H1 (cell line): ENCODE data around the gene IDE. TPM values are rescaled to one million over a fixed set of nuclear protein-coding genes. Genes with fewer than 3 reads are reported as not detected.

Experiments
- CTCF ChIA-PET: fragments of 300-600 bp; sonication (Branson Sonifier 250); formaldehyde crosslinking; loops from one replicate; lab custom pipeline; 2021; ENCODE audit not compliant: partially characterized antibody; lab: Charles Lee
- POLR2A ChIA-PET: fragments of 300-600 bp; sonication (Branson Sonifier 250); formaldehyde crosslinking; loops from one replicate; lab custom pipeline; 2021; ENCODE audit warnings: inconsistent platforms; ENCODE audit not compliant: partially characterized antibody; lab: Charles Lee
- DNase-seq, 2 experiments: peaks; one replicate each; pipeline versions ENCODE4 v3.0.0 to v3.0.0-alpha.2; 2010 to 2022; ENCODE audit warnings: low spot score in 2 of 2, low read depth in 1 of 2, mixed read lengths in 1 of 2
- FAIRE-seq: peaks from 2 replicates; lab custom pipeline; 2011; peaks lifted over from hg19 to GRCh38; lab: Jason Lieb, UNC
- H2AFZ ChIP-seq: 2 replicates; pipeline ENCODE4 v1.8.1; 2012; ENCODE audit warnings: low read length, inconsistent platforms
- H2AK5ac ChIP-seq: 2 replicates; pipeline ENCODE4 v1.6.1; 2013; ENCODE audit warnings: low read depth, low read length
- H2BK120ac ChIP-seq: replicated peaks from 2 replicates; pipeline ENCODE3; 2013; ENCODE audit warnings: low read depth, low read length, inconsistent platforms
- H2BK12ac ChIP-seq: 2 replicates; pipeline ENCODE4 v1.6.1; 2013; ENCODE audit warnings: low read depth, low read length
- H2BK15ac ChIP-seq: 2 replicates; pipeline ENCODE4 v1.6.1; 2013; ENCODE audit warnings: low read length
- H2BK20ac ChIP-seq: 2 replicates; pipeline ENCODE4 v1.6.1; 2013; ENCODE audit warnings: low read length
- H2BK5ac ChIP-seq: 2 replicates; pipeline ENCODE4 v1.6.1; 2013; ENCODE audit warnings: low read depth, low read length
- H3K14ac ChIP-seq: 2 replicates; pipeline ENCODE4 v1.6.1; 2013; ENCODE audit warnings: inconsistent platforms; ENCODE audit not compliant: insufficient read length
- H3K18ac ChIP-seq: 2 replicates; pipeline ENCODE4 v1.6.1; 2013; ENCODE audit warnings: low read length; ENCODE audit errors: extremely low read depth
- H3K23ac ChIP-seq: 2 replicates; pipeline ENCODE4 v1.6.1; 2013; ENCODE audit warnings: inconsistent platforms; ENCODE audit not compliant: insufficient read length
- H3K23me2 ChIP-seq: 2 replicates; pipeline ENCODE4 v1.6.1; 2013; ENCODE audit warnings: low read depth, low read length
- H3K27ac ChIP-seq: 2 replicates; pipeline ENCODE4 v1.6.1; 2011; ENCODE audit warnings: low read depth, low read length, inconsistent platforms
- H3K27me3 ChIP-seq, 4 experiments: replicated peaks in 1 of 4; 1 replicate in 1 of 4; 2 replicates in 3 of 4; pipeline versions ENCODE4 v1.6.1 to v1.8.1; 2011 to 2013; ENCODE audit warnings: low read length in 3 of 4, mild to moderate bottlenecking in 3 of 4, inconsistent platforms in 2 of 4, mixed read lengths in 2 of 4, moderate library complexity in 1 of 4; ENCODE audit not compliant: control insufficient read depth in 3 of 4, insufficient read depth in 3 of 4; ENCODE audit errors: extremely low read depth in 1 of 4
- H3K36me3 ChIP-seq, 4 experiments: 2 replicates each; pipeline versions ENCODE4 v1.6.1 to v1.8.1; 2011 to 2013; ENCODE audit warnings: mild to moderate bottlenecking in 4 of 4, low read length in 3 of 4, moderate library complexity in 2 of 4, control low read depth in 1 of 4, inconsistent platforms in 1 of 4; ENCODE audit not compliant: insufficient read depth in 4 of 4, control insufficient read depth in 2 of 4
- H3K4ac ChIP-seq: replicated peaks from 2 replicates; pipeline ENCODE3; 2013; ENCODE audit warnings: low read length, low read depth, mixed read lengths, inconsistent platforms; ENCODE audit not compliant: insufficient read length
- H3K4me1 ChIP-seq, 4 experiments: replicated peaks in 1 of 4; 1 replicate in 1 of 4; 2 replicates in 3 of 4; pipeline versions ENCODE4 v1.6.1 to v1.8.1; 2011 to 2013; ENCODE audit warnings: low read length in 3 of 4, inconsistent platforms in 2 of 4, mixed read lengths in 1 of 4; ENCODE audit not compliant: insufficient read depth in 4 of 4, control insufficient read depth in 3 of 4
- H3K4me2 ChIP-seq, 2 experiments: 2 replicates each; pipeline versions ENCODE4 v1.6.1 to v1.8.1; 2011 to 2013; ENCODE audit warnings: low read depth in 2 of 2, low read length in 2 of 2, control low read depth in 1 of 2, inconsistent platforms in 1 of 2, mild to moderate bottlenecking in 1 of 2; ENCODE audit not compliant: insufficient read depth in 1 of 2
- H3K4me3 ChIP-seq, 4 experiments: fragments of 200-600, 300-600 bp in 1 of 4; sonication (generic), shearing (Covaris generic), sonication (Bioruptor Twin) in 1 of 4; 2 replicates each; pipeline versions ENCODE4 v1.5.1 to v1.8.1; 2011 to 2016; ENCODE audit warnings: low read length in 4 of 4, low read depth in 3 of 4, control low read depth in 2 of 4, inconsistent platforms in 2 of 4, mild to moderate bottlenecking in 2 of 4, mixed read lengths in 1 of 4, moderate library complexity in 1 of 4; ENCODE audit not compliant: insufficient read depth in 2 of 4; ENCODE audit errors: extremely low read depth in 1 of 4
- H3K56ac ChIP-seq: replicated peaks from 2 replicates; pipeline ENCODE3; 2013; ENCODE audit warnings: low read depth, mild to moderate bottlenecking, mixed read lengths, low read length, inconsistent platforms; ENCODE audit not compliant: insufficient read length
- H3K79me1 ChIP-seq: 2 replicates; pipeline ENCODE4 v1.6.1; 2013; ENCODE audit warnings: low read depth, low read length, control low read depth
- H3K79me2 ChIP-seq, 2 experiments: 2 replicates each; pipeline versions ENCODE4 v1.6.1 to v1.8.1; 2012 to 2013; ENCODE audit warnings: low read length in 2 of 2, mild to moderate bottlenecking in 2 of 2, inconsistent platforms in 1 of 2; ENCODE audit not compliant: insufficient read depth in 2 of 2, control insufficient read depth in 1 of 2
- H3K9ac ChIP-seq, 4 experiments: replicated peaks in 1 of 4; 1 replicate in 1 of 4; 2 replicates in 3 of 4; pipeline versions ENCODE4 v1.6.1 to v1.8.1; 2011 to 2013; ENCODE audit warnings: low read depth in 3 of 4, low read length in 3 of 4, control low read depth in 2 of 4, mild to moderate bottlenecking in 2 of 4, moderate library complexity in 2 of 4, inconsistent platforms in 1 of 4; ENCODE audit errors: extremely low read depth in 1 of 4
- H3K9me3 ChIP-seq, 2 experiments: 2 replicates each; pipeline versions ENCODE4 v1.6.1 to v1.8.1; 2012 to 2013; ENCODE audit warnings: mild to moderate bottlenecking in 2 of 2, moderate library complexity in 2 of 2, control low read depth in 1 of 2, inconsistent platforms in 1 of 2, low read depth in 1 of 2, low read length in 1 of 2, mixed read lengths in 1 of 2; ENCODE audit not compliant: insufficient read depth in 2 of 2
- H4K20me1 ChIP-seq, 2 experiments: replicated peaks in 1 of 2; 2 replicates each; pipeline versions ENCODE3 to v1.8.1; 2011 to 2013; ENCODE audit warnings: inconsistent platforms in 2 of 2, low read length in 2 of 2, mild to moderate bottlenecking in 1 of 2; ENCODE audit not compliant: insufficient read depth in 2 of 2, control insufficient read depth in 1 of 2
- H4K5ac ChIP-seq: 2 replicates; pipeline ENCODE4 v1.6.1; 2013; ENCODE audit warnings: low read length, low read depth, mixed read lengths, inconsistent platforms; ENCODE audit not compliant: insufficient read length
- H4K8ac ChIP-seq: 2 replicates; pipeline ENCODE4 v1.8.0; 2013; ENCODE audit warnings: mild to moderate bottlenecking, moderate library complexity, low read length, inconsistent platforms; ENCODE audit not compliant: insufficient read depth; ENCODE audit errors: extremely low read depth
- H4K91ac ChIP-seq: replicated peaks from 2 replicates; pipeline ENCODE3; 2013; ENCODE audit warnings: low read length, mixed read lengths, inconsistent platforms; ENCODE audit not compliant: insufficient read length
- HDAC2 ChIP-seq, 2 experiments: fragments of 300-600 bp in 1 of 2; sonication (generic) in 1 of 2; IDR thresholded peaks; 2 replicates each; pipeline ENCODE4 v1.6.1; 2011 to 2012; ENCODE audit warnings: low read depth in 2 of 2, low read length in 2 of 2, mild to moderate bottlenecking in 2 of 2, moderate library complexity in 2 of 2, borderline replicate concordance in 1 of 2, inconsistent platforms in 1 of 2
- JUND ChIP-seq: IDR thresholded peaks from 2 replicates; pipeline ENCODE4 v1.6.1; 2011; ENCODE audit warnings: mild to moderate bottlenecking, improper control_type of control experiment, low read length
- WGBS, 2 experiments: shearing (Covaris generic) in 1 of 2; methylation state at CpG; one replicate each; pipeline versions ENCODE4 v1.1.6 to v1.1.7; 2013 to 2015; ENCODE audit warnings: low lambda C conversion rate in 2 of 2, mixed read lengths in 2 of 2, inconsistent platforms in 1 of 2, low coverage in 1 of 2, missing lambda C conversion rate in 1 of 2; ENCODE audit not compliant: insufficient replicate concordance in 2 of 2, insufficient coverage in 1 of 2, insufficient read length in 1 of 2; ENCODE audit errors: extremely low coverage in 1 of 2, missing lambda C conversion rate in 1 of 2; 5-methylcytosine and 5-hydroxymethylcytosine counted together
- polyA plus RNA-seq, 7 experiments: library from polyadenylated mRNA; depleted of rRNA in 3 of 7; stranded (reverse) in 5 of 7; unstranded in 2 of 7; fragments of >200 nt in 5 of 7; fragments of 200-250 nt in 2 of 7; gene quantifications; 1 replicate in 5 of 7; 2 replicates in 1 of 7; 4 replicates in 1 of 7; pipeline versions ENCODE4 v1.2.1 to v1.2.3, GENCODE V29; 2011 to 2013; ENCODE audit warnings: missing spikeins in 2 of 7, mixed read lengths in 2 of 7
- total RNA-seq: library from RNA; stranded (reverse); fragmentation: NEBNext Ultra II Directional; extraction: Animal tissue kit (Norgen Biotek cat#: 25700); gene quantifications from 2 replicates; pipeline ENCODE4 v1.2.1, GENCODE V29; 2021

IDE gene
- total and polyA plus RNA-seq, 2 of the 8 experiments (the other 6 are each of a cell fraction or from before 2014, with no cell fraction given), result 12.7 to 52.7 TPM

GRCh38 chr10:92411406-92411805, 162.5 kb downstream of the IDE start:
- Histone ChIP-seq H3K4ac (no peak overlapping the region), H3K9ac (no peak overlapping the region), H2AK5ac (no peak overlapping the region), H3K79me1 (no peaks in the 10 kb centered on the region), H2BK5ac (no peak overlapping the region), H3K14ac (no peak overlapping the region), H2BK20ac (no peak overlapping the region), H3K23ac (no peak overlapping the region), H4K8ac (no peak overlapping the region), H2BK15ac (no peak overlapping the region), H3K56ac (no peak overlapping the region), H3K23me2 (no peaks in the 10 kb centered on the region), H3K4me3 (no peak overlapping the region), H2AFZ (no peak overlapping the region), H4K20me1 (no peaks in the 10 kb centered on the region), H2BK12ac (no peak overlapping the region), H3K27me3 (no peaks in the 10 kb centered on the region), H3K4me1 (peaks cover 0 to 11% (median 0%) of the 10 kb centered on the region in 4 experiments; a peak in 1 of 7 replicates), H2BK120ac (no peak overlapping the region), H4K5ac (no peak overlapping the region), H3K9me3 (peaks cover 5 to 6% of the 10 kb centered on the region in 2 experiments; a peak in 3 of 4 replicates), H3K36me3 (no peaks in the 10 kb centered on the region), H3K79me2 (no peaks in the 10 kb centered on the region), H3K27ac (no peak overlapping the region), H3K4me2 (no peak overlapping the region), H3K18ac (no peak overlapping the region), H4K91ac (no peak overlapping the region)
- FAIRE-seq (no peak), DNase-seq (no peak)
- 85% methylated on average over 8 of the region's 8 CpGs; no CpG with 5 or more reads in 1 of the 2 experiments for WGBS, 2 experiments
- ChIA-PET CTCF (interaction anchor here (1.2 kb wide), 1 partner anchor 324 kb away, joined by 5 read pairs; no protein-coding TSS in a partner anchor), POLR2A (no interaction called here)
- no peak for TF ChIP-seq HDAC2 (IDR thresholded peaks at IDR 0.05; ENCODE audit: borderline replicate concordance in 1 of 2, low read depth in 2 of 2, low read length in 2 of 2)
- no peak for TF ChIP-seq JUND
